A673 (cell line): ENCODE data around the gene CENPA.
"Not testable (repeated sequence)": the region's sequence is repeated elsewhere in the genome, so short reads cannot be mapped to it uniquely, and the experiment has no call there.

Experiments used
- CTCF ChIP-seq: fragments of 300-800, 200-600 bp; sonication (generic); conservative IDR thresholded peaks from 2 replicates; pipeline ENCODE4 v1.5.1; 2017; ENCODE audit warnings: low read depth, mild to moderate bottlenecking, antibody characterized with exemption, low read length, moderate library complexity, mixed read lengths
- EZH2 ChIP-seq: fragments of 200-600 bp; sonication (generic); IDR thresholded peaks from 2 replicates; pipeline ENCODE4 v1.6.1; 2017; ENCODE audit warnings: borderline replicate concordance, low read depth, mild to moderate bottlenecking, mixed read lengths, antibody characterized with exemption, low read length; ENCODE audit not compliant: poor library complexity, severe bottlenecking

- not testable (repeated sequence) for TF ChIP-seq CTCF, EZH2
Measured at GRCh38 chr2:26749787-26750420, 36.0 kb upstream of the CENPA start.
